Amniotic stem cell (primary cell): Measurements from ENCODE around the gene IPO9.
"Not testable (repeated sequence)": the region's sequence is repeated elsewhere in the genome, so short reads cannot be mapped to it uniquely, and the experiment has no call there.

Experiments used
- DNase-seq: peaks from one replicate; lab custom pipeline; 2025; lab: John Stamatoyannopoulos, UW

The IPO9 gene

DNA sequence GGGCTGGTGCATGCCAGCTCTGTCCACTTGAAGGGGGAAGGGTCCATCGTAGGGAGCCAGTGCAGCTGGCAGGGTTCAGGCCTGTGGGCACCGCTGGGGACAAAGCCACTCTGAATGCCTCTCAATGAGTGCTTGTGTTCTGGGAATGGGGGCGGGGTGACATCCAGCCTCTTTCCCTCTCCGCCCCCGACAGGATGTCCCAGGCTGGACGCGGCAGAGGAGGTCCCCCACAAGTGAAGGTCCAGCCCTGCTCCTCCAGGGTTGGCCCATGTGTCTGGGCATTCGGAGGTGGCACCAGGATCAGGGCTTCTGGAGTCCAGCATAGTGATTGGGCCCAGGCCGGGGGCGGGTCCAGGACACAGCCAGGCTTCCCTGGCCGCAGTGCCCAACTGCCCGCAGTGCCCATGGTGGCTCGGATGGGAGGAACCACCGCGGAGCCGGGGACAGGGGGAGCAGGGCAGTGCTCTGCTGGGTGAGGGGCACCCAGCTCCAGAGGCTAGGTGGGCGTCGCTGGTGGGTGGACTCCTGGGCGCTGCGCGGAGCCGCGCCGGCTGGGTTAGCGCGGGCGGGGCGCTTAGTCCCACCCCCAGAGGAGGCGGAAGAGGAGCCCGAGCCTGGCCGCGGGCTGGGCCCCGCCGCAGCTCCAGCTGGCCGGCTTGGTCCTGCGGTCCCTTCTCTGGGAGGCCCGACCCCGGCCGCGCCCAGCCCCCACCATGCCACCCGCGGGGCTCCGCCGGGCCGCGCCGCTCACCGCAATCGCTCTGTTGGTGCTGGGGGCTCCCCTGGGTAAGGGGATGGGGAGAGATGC is 59.5 kb downstream of the IPO9 start, which contains the start of gene SHISA4:
Gene SHISA4 (plus strand): TSS at position 617 of the 808 bp plus-strand sequence. CDS start 97 bp downstream, at position 714.
- DNase-seq: peak; percentile 38

DNA sequence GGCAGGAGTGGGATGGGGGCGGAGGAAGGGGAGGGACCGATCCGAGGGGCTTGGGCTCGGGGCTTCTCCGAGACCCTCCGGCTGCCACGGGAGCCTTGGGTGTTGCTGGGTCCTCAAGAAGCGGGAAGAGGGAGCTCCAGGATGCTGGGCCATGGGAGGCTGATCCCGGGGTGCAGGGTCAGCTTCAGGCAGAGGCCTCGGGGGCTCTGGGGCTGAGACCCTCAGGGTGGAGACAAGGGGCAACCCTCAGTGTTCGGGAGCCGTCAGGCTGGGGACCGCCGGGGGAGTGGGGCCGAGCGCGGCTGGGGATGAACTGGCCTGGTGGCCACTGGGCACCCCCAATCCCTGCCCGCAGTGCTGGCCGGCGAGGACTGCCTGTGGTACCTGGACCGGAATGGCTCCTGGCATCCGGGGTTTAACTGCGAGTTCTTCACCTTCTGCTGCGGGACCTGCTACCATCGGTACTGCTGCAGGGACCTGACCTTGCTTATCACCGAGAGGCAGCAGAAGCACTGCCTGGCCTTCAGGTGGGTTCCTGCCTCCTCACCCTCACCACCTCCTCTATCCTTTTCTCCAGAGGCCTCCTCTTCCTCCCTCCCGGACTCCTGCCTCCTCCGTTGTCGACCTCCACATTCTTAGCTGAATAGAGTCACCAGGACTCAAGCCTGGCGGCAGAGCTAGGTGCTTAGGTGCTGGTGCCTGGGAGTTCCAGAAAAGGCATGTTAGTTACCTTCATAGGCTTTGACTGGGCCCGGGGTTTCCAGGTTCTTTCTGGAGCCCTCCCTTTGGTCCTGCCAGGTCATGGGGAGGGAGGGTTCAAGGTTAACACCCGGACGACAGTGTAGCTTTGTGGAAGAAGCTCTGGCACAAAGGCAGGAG is 60.4 kb downstream of the IPO9 start:
- DNase-seq: no peak

DNA sequence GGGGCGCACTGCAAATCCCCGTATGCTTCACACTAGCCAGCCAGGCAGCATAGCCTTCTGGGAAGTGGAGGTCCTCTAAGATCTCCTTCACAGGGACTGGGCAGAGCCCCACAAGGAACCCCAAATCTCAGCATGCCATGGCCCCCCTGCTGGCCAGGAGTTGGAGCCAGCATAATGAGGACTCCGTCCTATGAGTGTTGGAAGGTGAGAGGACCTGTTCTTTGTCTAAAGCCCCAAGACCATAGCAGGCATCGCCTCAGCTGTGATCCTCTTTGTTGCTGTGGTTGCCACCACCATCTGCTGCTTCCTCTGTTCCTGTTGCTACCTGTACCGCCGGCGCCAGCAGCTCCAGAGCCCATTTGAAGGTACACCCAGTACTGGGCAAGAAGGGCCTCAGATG is 61.3 kb downstream of the IPO9 start:
- no peak for DNase-seq

DNA sequence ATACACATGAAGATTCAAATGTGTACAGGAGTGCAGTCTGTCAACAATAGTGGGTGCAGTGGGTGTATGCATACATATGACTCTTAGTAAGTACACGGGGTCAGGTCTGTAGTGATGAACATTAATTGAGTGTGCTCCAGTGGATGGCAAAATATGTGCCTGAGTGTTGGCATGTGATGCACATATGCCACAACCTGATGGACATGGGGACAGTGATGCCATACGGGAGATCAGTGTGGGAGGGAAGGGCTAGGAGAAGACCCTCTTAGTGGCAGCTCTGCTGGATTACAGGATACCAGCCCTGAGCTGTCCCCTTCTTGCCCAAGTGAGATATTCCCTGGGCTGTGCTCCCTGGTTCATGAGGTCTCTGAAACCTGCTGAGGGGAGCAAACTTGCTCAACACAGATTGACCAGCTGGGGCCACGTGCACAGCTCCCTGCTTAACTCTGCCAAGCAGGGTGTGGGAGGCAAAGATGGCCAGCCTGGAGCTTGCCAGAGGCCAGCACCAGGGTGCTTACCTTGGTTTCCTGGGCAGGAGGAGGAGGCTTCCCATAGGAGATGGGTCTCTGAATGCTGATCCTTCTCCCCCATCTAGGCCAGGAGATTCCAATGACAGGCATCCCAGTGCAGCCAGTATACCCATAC is 62.0 kb downstream of the IPO9 start:
- DNase-seq: no peak

DNA sequence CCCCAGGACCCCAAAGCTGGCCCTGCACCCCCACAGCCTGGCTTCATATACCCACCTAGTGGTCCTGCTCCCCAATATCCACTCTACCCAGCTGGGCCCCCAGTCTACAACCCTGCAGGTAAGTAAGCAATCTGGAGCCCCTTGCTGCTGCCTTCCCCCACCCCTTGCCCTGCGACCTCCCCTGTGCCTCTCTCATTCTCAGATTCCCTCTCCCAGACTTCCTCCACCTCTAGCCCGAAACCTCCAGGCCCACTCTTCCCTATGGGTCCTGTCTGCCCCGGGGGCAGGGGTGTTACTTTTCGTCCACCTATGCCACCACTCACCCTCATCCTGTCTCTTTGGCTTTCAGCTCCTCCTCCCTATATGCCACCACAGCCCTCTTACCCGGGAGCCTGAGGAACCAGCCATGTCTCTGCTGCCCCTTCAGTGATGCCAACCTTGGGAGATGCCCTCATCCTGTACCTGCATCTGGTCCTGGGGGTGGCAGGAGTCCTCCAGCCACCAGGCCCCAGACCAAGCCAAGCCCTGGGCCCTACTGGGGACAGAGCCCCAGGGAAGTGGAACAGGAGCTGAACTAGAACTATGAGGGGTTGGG is 62.6 kb downstream of the IPO9 start:
- no peak for DNase-seq

DNA sequence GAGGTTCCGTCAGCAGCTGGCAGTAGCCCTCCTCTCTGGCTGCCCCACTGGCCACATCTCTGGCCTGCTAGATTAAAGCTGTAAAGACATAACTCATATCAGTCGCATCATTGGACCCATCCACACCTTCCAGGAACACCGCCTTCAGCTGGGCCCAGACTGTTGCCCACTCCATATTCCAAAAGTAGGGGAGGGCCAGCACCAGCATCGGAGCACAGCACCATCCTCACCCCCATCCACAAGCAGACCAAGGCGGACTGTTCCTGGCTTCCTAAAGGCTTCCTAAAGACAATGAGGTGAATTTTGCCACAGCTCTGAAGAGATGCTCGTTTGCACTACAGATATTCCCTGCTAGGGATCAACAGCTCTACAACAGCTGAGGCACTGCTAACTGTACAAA is 63.3 kb downstream of the IPO9 start:
- DNase-seq: no peak

DNA sequence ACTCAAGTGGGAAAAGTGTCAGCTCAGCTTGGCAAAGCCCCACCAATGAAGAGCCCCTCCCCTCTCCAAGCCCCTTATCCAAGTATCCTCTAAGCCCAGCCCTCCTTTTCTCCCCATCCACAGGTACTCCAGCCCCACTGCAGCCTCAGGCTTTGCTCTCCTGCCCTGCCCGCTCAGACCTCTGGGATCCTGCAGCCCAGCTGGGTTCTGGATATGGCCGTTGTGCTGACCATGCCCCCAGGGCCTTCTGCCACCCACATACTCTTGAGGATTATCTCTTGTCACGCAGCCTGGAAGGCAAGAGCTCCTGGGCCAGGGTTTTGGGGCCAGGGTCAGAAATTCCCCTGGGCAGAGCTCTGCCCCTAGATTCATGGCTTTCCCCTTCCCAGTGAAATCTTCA is 64.5 kb downstream of the IPO9 start:
- DNase-seq: no peak

DNA sequence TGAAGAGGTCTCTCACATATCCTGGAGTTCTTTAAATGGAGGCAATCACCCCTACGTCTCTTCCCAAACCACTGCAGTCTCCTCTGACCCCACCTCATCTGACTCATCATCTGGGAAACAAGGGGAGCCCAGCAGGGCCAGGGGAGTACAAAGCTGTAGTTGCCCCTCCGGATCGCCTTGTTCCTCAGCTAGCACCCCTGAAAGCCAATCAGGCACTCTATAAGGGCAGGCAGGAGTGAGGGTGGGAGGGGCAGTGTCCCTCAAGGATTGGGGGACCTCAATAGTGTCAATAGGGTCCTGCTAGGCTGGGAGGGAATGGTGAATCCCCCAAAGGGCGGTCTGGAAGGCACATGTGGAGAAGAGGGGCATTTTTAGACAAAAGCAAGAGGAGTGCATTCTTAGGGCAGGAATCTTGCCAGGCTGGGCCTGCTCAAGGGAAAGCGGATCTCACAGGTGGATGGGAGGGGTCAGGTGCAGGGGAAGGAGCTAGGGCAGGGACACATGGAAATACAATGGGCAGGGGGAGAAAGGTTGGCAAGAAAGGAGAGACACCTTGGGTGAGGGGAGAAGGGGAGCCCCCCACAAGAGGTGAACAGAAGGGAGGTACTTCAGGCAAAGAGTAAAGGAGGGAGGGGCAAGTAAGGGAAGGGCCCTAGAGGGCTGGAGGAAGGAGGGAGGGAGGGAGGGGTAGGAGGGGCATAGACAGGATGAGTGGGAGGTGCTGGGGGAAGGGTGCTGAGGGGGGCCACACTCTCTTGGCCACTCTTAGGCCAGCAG is 65.6 kb downstream of the IPO9 start:
- no peak for DNase-seq

DNA sequence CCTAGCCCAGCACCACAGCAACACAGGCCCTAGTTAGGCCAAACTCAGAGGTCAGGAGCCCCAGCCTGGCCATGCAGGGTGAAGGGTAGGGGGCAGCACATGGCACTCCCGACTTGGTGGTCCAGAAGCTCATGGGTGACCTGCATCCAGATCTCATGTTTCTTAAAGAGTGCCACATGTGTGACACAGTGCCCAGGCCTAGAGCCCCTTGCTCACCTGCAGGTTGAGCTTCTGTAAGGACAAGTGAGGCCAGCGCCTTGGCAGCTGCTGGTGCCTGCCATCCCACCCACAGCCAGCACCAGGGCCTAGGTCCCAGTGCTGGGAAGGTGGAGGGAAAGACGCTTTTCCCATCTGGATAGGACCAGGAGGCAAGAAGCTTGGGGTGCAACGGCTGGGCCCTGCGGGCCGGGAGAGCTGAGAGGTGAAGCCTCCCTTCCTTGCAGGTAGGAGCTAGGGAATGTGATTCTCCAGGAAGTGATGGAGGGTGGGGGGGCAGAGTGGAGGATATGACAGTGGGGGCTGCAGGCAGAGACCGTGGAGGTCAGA is 66.2 kb downstream of the IPO9 start:
- no peak for DNase-seq

DNA sequence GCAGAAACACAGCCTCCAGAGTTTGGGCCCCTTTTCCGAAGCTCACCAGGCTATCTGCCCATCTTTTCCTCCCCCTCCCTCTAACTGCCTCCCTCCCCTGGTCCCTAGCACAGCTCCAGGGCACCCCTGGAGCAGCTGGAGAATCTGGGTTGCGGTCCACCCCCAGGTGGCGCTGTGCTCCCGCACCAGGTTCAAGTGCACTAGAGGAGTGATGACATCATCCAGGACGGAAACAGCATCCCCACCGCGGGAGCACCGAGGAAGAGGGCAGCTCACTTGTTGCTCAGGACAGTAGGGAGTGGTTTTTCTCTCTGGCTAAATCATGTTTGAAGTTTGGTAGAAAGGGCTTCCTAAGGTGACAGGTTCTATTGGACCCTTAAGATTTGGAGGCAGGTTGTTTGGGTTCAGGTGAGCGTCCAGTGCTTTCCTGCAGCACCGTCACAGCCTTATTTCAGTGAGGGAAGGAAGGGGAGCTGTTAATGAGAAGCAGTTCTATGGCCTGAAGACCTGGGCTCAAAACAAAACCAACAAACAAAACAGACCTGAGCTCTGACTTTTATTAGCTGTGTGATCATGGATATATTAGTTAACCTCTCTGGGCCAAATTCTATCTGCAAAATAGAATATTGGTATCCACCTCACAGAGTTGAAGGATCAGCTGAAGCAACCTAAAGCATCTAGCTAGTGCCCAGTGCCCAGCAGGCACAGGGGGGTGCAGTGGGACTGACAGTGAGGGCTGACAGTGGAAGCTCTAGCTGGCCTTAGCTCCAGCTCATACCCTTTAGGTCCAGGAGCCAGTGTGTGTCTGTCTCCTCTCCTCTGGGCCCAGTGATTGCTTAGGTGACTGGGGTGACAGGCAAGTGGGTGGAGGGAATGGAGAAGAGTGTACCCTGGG is 67.2 kb downstream of the IPO9 start:
- peak; percentile 85 for DNase-seq

DNA sequence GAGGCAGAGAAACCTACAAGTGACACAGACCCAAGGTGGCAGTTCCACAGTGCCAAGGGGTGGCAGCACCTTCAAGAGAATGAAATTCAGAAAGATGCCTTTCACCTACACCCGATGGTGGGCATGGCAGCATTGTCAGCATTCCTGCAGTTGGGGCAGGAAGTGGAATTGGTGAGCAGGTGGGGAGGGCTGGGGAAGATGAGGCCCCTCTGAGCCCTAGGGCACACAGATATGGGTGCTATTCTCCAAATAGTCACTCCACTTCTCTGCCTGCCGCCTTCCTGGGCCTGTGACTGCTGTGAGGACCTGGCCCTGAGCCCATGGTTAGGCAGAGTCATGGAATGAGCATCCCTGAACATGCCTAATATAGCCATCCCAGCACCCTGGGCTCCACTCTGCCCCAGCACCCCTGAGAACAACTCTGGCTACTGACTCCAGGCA is 68.0 kb downstream of the IPO9 start:
- no peak for DNase-seq

DNA sequence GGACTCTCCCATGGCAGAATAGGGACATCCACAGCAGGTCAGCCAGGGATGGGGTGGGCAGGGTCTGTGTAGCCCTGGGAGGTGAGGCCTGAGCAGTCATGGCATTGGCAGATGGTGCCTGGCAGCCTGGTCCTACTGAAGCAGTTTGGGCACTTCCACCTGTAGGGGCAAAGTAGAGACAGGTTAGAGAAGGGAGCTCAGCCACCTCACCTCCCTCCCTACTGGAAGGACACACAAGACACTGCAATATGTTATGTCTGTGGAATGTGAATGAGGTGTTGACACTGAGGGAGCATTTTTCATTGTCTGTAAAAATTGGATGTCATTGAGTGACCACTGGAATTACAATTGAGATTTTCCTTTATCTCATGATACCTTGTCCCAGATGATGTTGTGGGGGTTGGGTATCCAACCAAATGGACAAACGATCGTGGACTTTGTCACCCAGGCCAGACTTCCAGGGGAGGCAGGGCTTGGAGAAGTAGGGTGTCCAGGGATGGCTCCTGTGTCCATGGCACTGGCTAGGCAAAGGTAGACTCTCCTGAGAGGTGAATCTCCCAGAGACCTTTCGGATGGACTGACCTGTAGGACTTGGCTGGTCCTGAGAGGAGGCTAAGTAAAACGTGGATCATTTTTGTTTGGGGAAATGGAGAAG is 69.4 kb downstream of the IPO9 start:
- no peak for DNase-seq

DNA sequence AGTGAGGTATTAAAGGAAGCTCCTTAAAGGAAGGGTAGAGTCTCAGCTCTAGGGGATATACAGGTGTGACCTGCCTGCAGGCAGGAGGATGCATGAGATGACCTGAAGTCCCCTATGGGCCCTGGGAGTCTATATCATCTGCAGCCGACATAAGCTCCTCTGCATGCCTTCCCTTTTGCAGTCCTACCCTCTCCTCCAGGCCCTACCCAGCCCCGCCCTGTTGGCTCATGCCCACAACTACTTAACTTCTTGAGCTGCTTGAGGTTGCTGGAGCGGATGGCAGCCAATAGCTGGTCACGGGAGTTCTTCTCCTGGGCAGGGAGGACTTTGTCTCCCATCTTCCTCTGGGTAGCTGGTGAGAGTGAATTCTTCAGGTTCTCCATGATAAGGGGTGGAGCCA is 70.0 kb downstream of the IPO9 start:
- DNase-seq: no peak

DNA sequence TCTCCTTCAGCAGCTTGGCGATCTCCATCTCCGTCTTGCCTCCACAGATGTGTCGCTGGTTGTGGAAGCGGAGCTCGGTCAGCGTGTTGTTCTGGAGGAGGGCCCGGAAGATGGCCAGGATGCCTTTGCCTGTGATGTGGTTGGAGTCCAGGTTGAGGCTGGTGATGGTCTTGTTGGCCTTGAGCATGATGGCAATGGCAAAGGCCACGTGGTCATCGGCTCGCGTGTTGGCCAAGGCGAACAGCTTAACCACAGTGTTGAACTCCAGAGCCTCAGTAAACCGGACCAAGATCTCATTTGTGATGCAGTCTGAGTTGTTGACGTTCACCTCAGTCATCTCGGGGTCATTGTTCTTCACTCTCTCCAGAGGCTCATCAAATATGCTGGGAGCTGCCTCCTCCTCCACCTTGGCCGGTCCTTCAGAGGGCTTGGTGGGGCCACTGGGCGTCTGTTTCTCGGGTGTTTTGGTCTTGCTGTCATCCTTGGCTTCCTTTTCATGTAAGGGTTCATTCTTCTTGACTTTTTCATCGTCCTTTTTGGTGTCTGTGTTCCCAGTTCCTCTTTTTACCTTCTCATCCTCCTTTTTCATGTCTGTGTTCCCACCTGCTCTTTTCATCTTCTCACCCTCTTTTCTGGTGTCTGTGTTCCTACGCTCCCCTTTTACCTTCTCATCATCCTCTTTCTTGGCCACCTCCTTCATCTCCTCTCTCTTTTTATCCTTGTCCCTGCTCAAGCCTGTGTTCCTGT is 70.9 kb downstream of the IPO9 start:
- no peak for DNase-seq

DNA sequence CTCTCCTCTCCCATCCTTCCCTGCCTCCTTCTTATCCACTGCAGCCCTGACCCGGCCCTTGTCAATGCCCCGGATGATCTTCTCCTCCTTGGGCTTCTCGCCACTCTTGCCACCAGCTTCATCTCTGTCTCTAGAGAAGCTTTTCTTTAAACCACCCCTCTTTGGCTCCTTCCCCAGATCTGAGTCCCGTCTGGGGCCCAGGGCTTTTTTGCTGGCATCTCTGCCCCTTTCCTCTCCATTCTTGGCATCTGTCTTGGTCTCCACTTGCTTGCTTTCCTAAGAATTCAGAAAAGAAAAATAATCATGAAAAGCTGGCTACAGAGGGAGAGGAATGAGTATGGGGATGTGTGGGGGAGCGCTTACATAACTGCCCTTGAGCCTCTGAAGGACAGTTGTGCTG is 71.5 kb downstream of the IPO9 start:
- no peak for DNase-seq

DNA sequence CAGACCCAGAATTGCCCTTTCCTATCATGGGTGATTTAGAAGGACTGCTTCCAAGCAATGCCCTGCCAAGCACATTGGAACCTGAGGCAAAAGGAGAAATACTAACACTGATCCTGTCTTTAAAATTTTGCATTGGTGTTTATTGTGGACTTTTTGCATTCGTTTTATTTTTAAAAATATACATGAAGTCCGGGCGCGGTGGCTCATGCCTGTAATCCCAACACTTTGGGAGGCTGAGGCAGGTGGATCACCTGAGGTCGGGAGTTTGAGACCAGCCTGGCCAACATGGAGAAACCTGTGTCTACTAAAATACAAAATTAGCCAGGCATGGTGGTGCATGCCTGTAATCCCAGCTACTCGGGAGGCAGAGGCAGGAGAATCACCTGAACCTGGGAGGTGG is 72.1 kb downstream of the IPO9 start:
- not testable (repeated sequence) for DNase-seq

DNA sequence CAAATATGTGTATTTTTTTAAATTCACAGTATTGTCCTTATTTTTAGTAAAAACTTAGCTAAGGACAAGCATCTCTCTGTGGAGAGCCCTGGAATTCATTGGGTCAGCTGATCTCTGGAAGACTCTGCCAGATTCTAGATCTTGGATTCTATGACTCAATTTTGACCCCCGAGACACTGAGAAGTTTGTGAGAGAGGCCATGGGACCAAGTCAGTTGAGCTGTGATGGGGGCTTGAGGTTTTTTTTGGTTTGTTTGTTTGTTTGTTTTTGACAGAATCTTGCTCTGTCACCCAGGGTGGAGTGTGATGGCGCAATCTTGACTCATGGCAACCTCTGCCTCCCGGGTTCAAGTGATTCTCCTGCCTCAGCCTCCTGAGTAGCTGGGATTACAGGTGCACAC is 73.2 kb downstream of the IPO9 start:
- no peak for DNase-seq

DNA sequence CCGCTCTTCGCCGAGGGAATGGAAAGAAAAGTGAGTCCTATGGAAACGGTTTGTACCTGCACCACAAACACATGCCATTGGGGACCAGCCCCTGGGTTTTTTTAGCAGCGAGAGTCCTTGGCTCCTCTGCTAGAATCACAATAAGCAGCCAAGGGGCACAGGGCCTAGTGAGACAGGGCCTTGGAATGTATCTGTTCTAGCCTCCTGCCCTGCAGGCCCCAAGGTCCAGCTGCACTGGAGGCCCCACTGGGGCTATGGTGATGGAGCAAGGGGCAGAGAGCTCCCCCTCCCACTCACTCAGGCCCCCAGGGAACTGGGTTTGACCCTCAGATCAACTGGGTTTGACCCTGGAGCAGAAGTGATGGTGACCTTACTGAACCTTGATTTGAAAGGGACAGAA is 74.2 kb downstream of the IPO9 start:
- DNase-seq: no peak

DNA sequence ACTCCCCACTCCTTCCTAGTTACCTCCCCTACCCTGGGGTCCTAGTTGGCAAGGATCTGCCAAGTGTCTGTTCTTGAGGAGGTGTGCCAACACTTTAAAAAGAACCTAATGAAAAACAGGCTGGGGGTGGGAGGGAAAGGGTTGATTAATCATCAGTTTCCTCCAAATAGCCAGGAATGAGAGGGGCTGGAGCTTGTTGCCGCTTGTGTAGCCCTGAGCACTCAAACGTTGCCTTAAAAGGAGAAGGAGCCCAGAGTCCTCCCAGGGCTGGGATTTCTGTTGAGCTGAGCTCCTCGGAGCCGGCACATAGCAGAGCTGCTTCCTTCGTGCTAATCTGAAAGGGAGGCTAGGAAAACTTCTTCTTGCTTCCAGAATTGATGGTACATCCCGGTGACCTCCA is 75.6 kb downstream of the IPO9 start:
- peak; percentile 80 for DNase-seq
